ENCODE data around the gene ARMC9.

- TF ChIP-seq CTCF (IDR thresholded peaks at IDR 0.05) (no peak), POLR2A (IDR thresholded peaks at IDR 0.05) (no peak)
Measured at GRCh38 chr2:231337807-231338759, 139.7 kb downstream of the ARMC9 start.

Measured in testis (tissue), 2 donors.